H9 (cell line): ENCODE results near the gene GATA6. TPM values are rescaled to one million over a fixed set of nuclear protein-coding genes. Genes with fewer than 3 reads are reported as not detected.

Experiments
- DNase-seq: peaks from one replicate; pipeline ENCODE4 v3.0.0-alpha.2; 2017
- H2AFZ ChIP-seq: one replicate; pipeline ENCODE4 v1.6.1; 2013; ENCODE audit warnings: mild to moderate bottlenecking, low read length, control low read depth, moderate library complexity
- H2AK5ac ChIP-seq: 2 replicates; pipeline ENCODE4 v1.6.1; 2013; ENCODE audit warnings: low read length, control low read depth, mixed read lengths; ENCODE audit not compliant: insufficient read length
- H2BK120ac ChIP-seq: one replicate; pipeline ENCODE4 v1.6.1; 2013; ENCODE audit warnings: low read depth, mild to moderate bottlenecking, low read length, control low read depth, inconsistent platforms; ENCODE audit not compliant: poor library complexity, severe bottlenecking
- H2BK12ac ChIP-seq: 2 replicates; pipeline ENCODE4 v1.6.1; 2013; ENCODE audit warnings: low read length, control low read depth, mixed read lengths, low read depth; ENCODE audit not compliant: insufficient read length
- H2BK15ac ChIP-seq: 2 replicates; pipeline ENCODE4 v1.6.1; 2013; ENCODE audit warnings: low read depth, low read length, control low read depth
- H2BK20ac ChIP-seq: one replicate; pipeline ENCODE4 v1.6.1; 2013; ENCODE audit warnings: low read depth, mild to moderate bottlenecking, low read length, control low read depth, inconsistent platforms; ENCODE audit not compliant: poor library complexity, severe bottlenecking
- H2BK5ac ChIP-seq: 2 replicates; pipeline ENCODE4 v1.6.1; 2013; ENCODE audit warnings: low read length, control low read depth, mixed read lengths; ENCODE audit not compliant: insufficient read length
- H3K14ac ChIP-seq: 2 replicates; pipeline ENCODE4 v1.6.1; 2013; ENCODE audit warnings: low read length, control low read depth; ENCODE audit not compliant: insufficient read depth
- H3K18ac ChIP-seq: 2 replicates; pipeline ENCODE4 v1.6.1; 2013; ENCODE audit warnings: low read depth, mild to moderate bottlenecking, mixed read lengths, low read length, control low read depth; ENCODE audit not compliant: insufficient read length
- H3K23ac ChIP-seq: 2 replicates; pipeline ENCODE4 v1.6.1; 2013; ENCODE audit warnings: low read length, control low read depth, mixed read lengths, low read depth; ENCODE audit not compliant: insufficient read length
- H3K23me2 ChIP-seq: 2 replicates; pipeline ENCODE4 v1.6.1; 2013; ENCODE audit warnings: low read depth, mild to moderate bottlenecking, mixed read lengths, low read length, control low read depth; ENCODE audit not compliant: insufficient read length, poor library complexity, severe bottlenecking
- H3K27ac ChIP-seq: 2 replicates; pipeline ENCODE4 v1.5.1; 2013; ENCODE audit warnings: low read length, control low read depth, mixed read lengths, low read depth; ENCODE audit not compliant: insufficient read length
- H3K27me3 ChIP-seq: 2 replicates; pipeline ENCODE4 v1.6.1; 2013; ENCODE audit warnings: low read length, control low read depth, inconsistent platforms; ENCODE audit not compliant: insufficient read depth
- H3K4ac ChIP-seq: 2 replicates; pipeline ENCODE4 v1.6.1; 2013; ENCODE audit warnings: low read depth, mild to moderate bottlenecking, control low read depth, inconsistent platforms, low read length, moderate library complexity
- H3K4me1 ChIP-seq: 2 replicates; pipeline ENCODE4 v1.6.1; 2013; ENCODE audit warnings: low read length, control low read depth, inconsistent platforms; ENCODE audit not compliant: insufficient read depth
- H3K4me2 ChIP-seq: 2 replicates; pipeline ENCODE4 v1.6.1; 2013; ENCODE audit warnings: low read length, control low read depth, mixed read lengths; ENCODE audit not compliant: insufficient read length, insufficient read depth
- H3K56ac ChIP-seq: 2 replicates; pipeline ENCODE4 v1.6.1; 2013; ENCODE audit warnings: low read depth, mild to moderate bottlenecking, mixed read lengths, low read length, control low read depth; ENCODE audit not compliant: insufficient read length
- H3K79me1 ChIP-seq: 2 replicates; pipeline ENCODE4 v1.6.1; 2013; ENCODE audit warnings: low read depth, mild to moderate bottlenecking, moderate library complexity, low read length, control low read depth, inconsistent platforms; ENCODE audit not compliant: insufficient read depth, poor library complexity, severe bottlenecking
- H3K79me2 ChIP-seq: 2 replicates; pipeline ENCODE4 v1.6.1; 2013; ENCODE audit warnings: low read length, control low read depth, inconsistent platforms; ENCODE audit not compliant: insufficient read depth
- H3K9ac ChIP-seq: 2 replicates; pipeline ENCODE4 v1.6.1; 2013; ENCODE audit warnings: low read length, control low read depth, mixed read lengths; ENCODE audit not compliant: insufficient read length; ENCODE audit errors: extremely low read depth
- H3K9me3 ChIP-seq: one replicate; pipeline ENCODE4 v1.6.1; 2013; ENCODE audit warnings: low read depth, low read length, inconsistent platforms; ENCODE audit not compliant: control insufficient read depth
- H3T11ph ChIP-seq: one replicate; pipeline ENCODE4 v1.6.1; 2013; ENCODE audit warnings: mild to moderate bottlenecking, low read length, control low read depth, inconsistent platforms
- H4K20me1 ChIP-seq: one replicate; pipeline ENCODE4 v1.6.1; 2013; ENCODE audit not compliant: control insufficient read depth, insufficient read length, insufficient read depth
- H4K5ac ChIP-seq: 2 replicates; pipeline ENCODE4 v1.6.1; 2013; ENCODE audit warnings: low read depth, mild to moderate bottlenecking, mixed read lengths, low read length, control low read depth; ENCODE audit not compliant: insufficient read length
- H4K8ac ChIP-seq: replicated peaks from 2 replicates; pipeline ENCODE4 v1.6.1; 2013; ENCODE audit warnings: low read length, control low read depth, mixed read lengths, low read depth; ENCODE audit not compliant: insufficient read length
- H4K91ac ChIP-seq: 2 replicates; pipeline ENCODE4 v1.6.1; 2013; ENCODE audit warnings: low read depth, mild to moderate bottlenecking, moderate library complexity, mixed read lengths, low read length, control low read depth; ENCODE audit not compliant: insufficient read length
- H3K27ac Mint-ChIP-seq, 3 experiments: 2 replicates in 2 of 3; 3 replicates in 1 of 3; pipeline ENCODE4 v1.8.0; 2020 to 2021; ENCODE audit warnings: mixed read lengths in 3 of 3, mild to moderate bottlenecking in 1 of 3, moderate library complexity in 1 of 3
- H3K27me3 Mint-ChIP-seq: 2 replicates; pipeline ENCODE4 v1.8.0; 2021; ENCODE audit warnings: low read depth, mild to moderate bottlenecking, moderate library complexity, mixed read lengths
- H3K36me3 Mint-ChIP-seq, 3 experiments: 2 replicates in 2 of 3; 3 replicates in 1 of 3; pipeline ENCODE4 v1.8.0; 2020 to 2021; ENCODE audit warnings: low read depth in 3 of 3, mixed read lengths in 3 of 3; ENCODE audit not compliant: insufficient read depth in 1 of 3
- H3K4me1 Mint-ChIP-seq, 2 experiments: 2 replicates each; pipeline ENCODE4 v1.8.0; 2020; ENCODE audit warnings: mixed read lengths in 2 of 2
- H3K4me3 Mint-ChIP-seq, 2 experiments: 2 replicates in 1 of 2; 3 replicates in 1 of 2; pipeline ENCODE4 v1.8.0; 2020 to 2021; ENCODE audit warnings: mild to moderate bottlenecking in 2 of 2, mixed read lengths in 2 of 2, moderate library complexity in 1 of 2
- H3K9me3 Mint-ChIP-seq, 2 experiments: 2 replicates in 1 of 2; 3 replicates in 1 of 2; pipeline ENCODE4 v1.8.0; 2020; ENCODE audit warnings: mild to moderate bottlenecking in 2 of 2, mixed read lengths in 2 of 2, moderate library complexity in 1 of 2
- WGBS: extraction: QIAGEN DNeasy Blood & Tissue Kit; methylation state at CpG from one replicate; pipeline ENCODE4 v1.1.7; 2013; ENCODE audit warnings: missing lambda C conversion rate, low lambda C conversion rate, mixed read lengths; ENCODE audit not compliant: insufficient read length; ENCODE audit errors: extremely low coverage; 5-methylcytosine and 5-hydroxymethylcytosine counted together
- total RNA-seq: library from RNA; stranded (reverse); gene quantifications from 2 replicates; pipeline ENCODE4 v1.2.1, GENCODE V29; 2021
- TF ChIP-seq, protein P1 (sequence below): fragments of 200-600 bp; sonication (generic); conservative IDR thresholded peaks from 3 replicates; pipeline ENCODE4 v1.8.0; 2021; ENCODE audit warnings: antibody characterized with exemption, mild to moderate bottlenecking

GATA6 gene
- total RNA-seq, 1 experiment from 2014 or later, result not detected

DNA sequence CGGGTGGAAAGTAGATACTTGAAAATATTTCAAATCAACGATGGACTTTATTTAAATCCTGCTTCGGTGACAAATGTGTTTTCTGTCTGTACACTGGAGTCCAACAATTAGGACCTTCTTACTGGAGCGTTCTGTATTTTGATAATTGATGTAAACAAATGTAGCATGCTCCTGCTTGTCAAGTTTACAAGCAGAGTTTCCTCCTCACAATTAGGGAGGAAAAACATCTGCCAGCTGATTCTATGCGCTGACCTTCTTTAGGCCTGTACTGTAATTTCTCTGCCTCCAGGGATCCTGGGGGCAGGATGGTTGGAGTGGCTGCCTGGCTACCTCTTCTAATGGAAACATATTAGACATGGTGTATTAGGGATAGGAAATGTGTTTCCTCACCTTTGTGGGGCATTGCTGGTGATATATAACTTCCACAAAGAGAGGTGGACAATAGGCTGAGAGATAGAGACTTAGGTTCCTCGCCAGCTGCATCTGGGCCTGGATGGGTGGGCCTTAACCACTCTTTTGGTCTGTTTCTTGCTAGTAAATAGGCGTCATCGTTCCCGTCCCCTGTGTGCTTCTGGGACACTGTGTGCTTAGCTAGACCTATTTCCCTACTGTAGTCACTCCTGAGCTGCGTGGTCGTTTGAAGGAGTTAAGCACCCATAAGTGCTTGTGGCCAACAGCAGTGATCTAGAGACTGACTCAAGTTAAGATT lies 19.3 kb downstream of the GATA6 start:
- H4K8ac ChIP-seq, result no peak overlapping the region
- no peaks in the 10 kb centered on the region for H3K23me2 ChIP-seq
- H3K56ac ChIP-seq, result no peak overlapping the region
- TF ChIP-seq, protein P1, sequence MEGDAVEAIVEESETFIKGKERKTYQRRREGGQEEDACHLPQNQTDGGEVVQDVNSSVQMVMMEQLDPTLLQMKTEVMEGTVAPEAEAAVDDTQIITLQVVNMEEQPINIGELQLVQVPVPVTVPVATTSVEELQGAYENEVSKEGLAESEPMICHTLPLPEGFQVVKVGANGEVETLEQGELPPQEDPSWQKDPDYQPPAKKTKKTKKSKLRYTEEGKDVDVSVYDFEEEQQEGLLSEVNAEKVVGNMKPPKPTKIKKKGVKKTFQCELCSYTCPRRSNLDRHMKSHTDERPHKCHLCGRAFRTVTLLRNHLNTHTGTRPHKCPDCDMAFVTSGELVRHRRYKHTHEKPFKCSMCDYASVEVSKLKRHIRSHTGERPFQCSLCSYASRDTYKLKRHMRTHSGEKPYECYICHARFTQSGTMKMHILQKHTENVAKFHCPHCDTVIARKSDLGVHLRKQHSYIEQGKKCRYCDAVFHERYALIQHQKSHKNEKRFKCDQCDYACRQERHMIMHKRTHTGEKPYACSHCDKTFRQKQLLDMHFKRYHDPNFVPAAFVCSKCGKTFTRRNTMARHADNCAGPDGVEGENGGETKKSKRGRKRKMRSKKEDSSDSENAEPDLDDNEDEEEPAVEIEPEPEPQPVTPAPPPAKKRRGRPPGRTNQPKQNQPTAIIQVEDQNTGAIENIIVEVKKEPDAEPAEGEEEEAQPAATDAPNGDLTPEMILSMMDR, result no peak
- H2AK5ac ChIP-seq, result no peak overlapping the region
- H2BK12ac ChIP-seq, result no peak overlapping the region
- no peaks in the 10 kb centered on the region for H3K27me3 ChIP-seq
- no peak overlapping the region for H2BK15ac ChIP-seq
- H3K4ac ChIP-seq, result no peak overlapping the region
- no peaks in the 10 kb centered on the region for H4K20me1 ChIP-seq
- no peaks in the 10 kb centered on the region for H3K4me1 ChIP-seq
- no peak overlapping the region for H2BK20ac ChIP-seq
- no peak overlapping the region for H3K18ac ChIP-seq
- Mint-ChIP-seq H3K4me1 (peaks cover 5 to 9% of the 10 kb centered on the region in 2 experiments), H3K9me3 (no peaks in the 10 kb centered on the region), H3K27ac (no peak overlapping the region), H3K36me3 (no peaks in the 10 kb centered on the region), H3K27me3 (peaks cover 31% of the 10 kb centered on the region), H3K4me3 (no peak overlapping the region)
- H3T11ph ChIP-seq, result no peak overlapping the region
- no peak overlapping the region for H4K5ac ChIP-seq
- no peak overlapping the region for H3K9ac ChIP-seq
- no peak overlapping the region for H4K91ac ChIP-seq
- no peak for DNase-seq
- no peak overlapping the region for H2BK120ac ChIP-seq
- no peak overlapping the region for H2BK5ac ChIP-seq
- H3K27ac ChIP-seq, result no peak overlapping the region
- H3K4me2 ChIP-seq, result no peak overlapping the region
- H3K9me3 ChIP-seq, result no peaks in the 10 kb centered on the region
- no peak overlapping the region for H3K14ac ChIP-seq
- H2AFZ ChIP-seq, result no peak overlapping the region
- no peaks in the 10 kb centered on the region for H3K79me1 ChIP-seq
- no peaks in the 10 kb centered on the region for H3K79me2 ChIP-seq
- WGBS, result no CpG with 5 or more reads among the region's 11 CpGs
- no peak overlapping the region for H3K23ac ChIP-seq
